HG03460 (cell line): ENCODE results near the gene NDUFAF2.

Source experiments
- ATAC-seq: cut with Tn5 transposase; IDR thresholded peaks from one replicate; pipeline ENCODE4 v1.9.1; 2021; ENCODE audit not compliant: unreplicated experiment

NDUFAF2 gene

GRCh38 chr5:61115968-61116367 lies 171.0 kb downstream of the NDUFAF2 start:
- ATAC-seq = no peak

GRCh38 chr5:61119066-61119465 lies 174.1 kb downstream of the NDUFAF2 start:
- ATAC-seq = no peak

- ATAC-seq = no peak
These were observed 175.5 kb downstream of the NDUFAF2 start for GRCh38 chr5:61120534-61120933.

- no peak for ATAC-seq
These were observed 178.1 kb downstream of the NDUFAF2 start for GRCh38 chr5:61123145-61123544.

GRCh38 chr5:61130289-61130688 lies 185.3 kb downstream of the NDUFAF2 start:
- ATAC-seq = no peak

- no peak for ATAC-seq
These were observed 187.6 kb downstream of the NDUFAF2 start for GRCh38 chr5:61132559-61132958.

GRCh38 chr5:61137835-61138234 lies 192.8 kb downstream of the NDUFAF2 start:
- no peak for ATAC-seq

- ATAC-seq = no peak
These were observed 194.3 kb downstream of the NDUFAF2 start for GRCh38 chr5:61139094-61139873.

- no peak for ATAC-seq
These were observed 194.9 kb downstream of the NDUFAF2 start for GRCh38 chr5:61139931-61140330.

GRCh38 chr5:61141801-61142200 lies 196.8 kb downstream of the NDUFAF2 start:
- ATAC-seq = no peak

- no peak for ATAC-seq
These were observed 197.4 kb downstream of the NDUFAF2 start for GRCh38 chr5:61142391-61142790.

- no peak for ATAC-seq
These were observed 197.8 kb downstream of the NDUFAF2 start for GRCh38 chr5:61142811-61143210.

- ATAC-seq = no peak
These were observed 203.5 kb downstream of the NDUFAF2 start for GRCh38 chr5:61148515-61148914.

GRCh38 chr5:61151893-61152292 lies 206.9 kb downstream of the NDUFAF2 start:
- no peak for ATAC-seq

GRCh38 chr5:61159070-61159469 lies 214.1 kb downstream of the NDUFAF2 start:
- no peak for ATAC-seq

GRCh38 chr5:61159836-61160235 lies 214.8 kb downstream of the NDUFAF2 start:
- ATAC-seq = no peak

- no peak for ATAC-seq
These were observed 215.5 kb downstream of the NDUFAF2 start for GRCh38 chr5:61160497-61160896.

- ATAC-seq = peak; percentile 97
These were observed 217.2 kb downstream of the NDUFAF2 start, which contains the start of gene SMIM15 for GRCh38 chr5:61162010-61162831. Gene SMIM15, minus strand, starts transcription at chr5:61162468. Its CDS starts 2,297 bp downstream, at chr5:61160171.

GRCh38 chr5:61162832-61163567 lies 218.0 kb downstream of the NDUFAF2 start:
- no peak for ATAC-seq

- ATAC-seq = no peak
These were observed 218.9 kb downstream of the NDUFAF2 start for GRCh38 chr5:61163905-61164304.

GRCh38 chr5:61167382-61167781 lies 222.4 kb downstream of the NDUFAF2 start:
- ATAC-seq = no peak
